ACHN (cell line): ENCODE measurements around the gene ANKRD28.
A peak's percentile ranks its signal among the peaks of the same experiment; 100 is the strongest.
"Not testable (repeated sequence)": the region's sequence is repeated elsewhere in the genome, so short reads cannot be mapped to it uniquely, and the experiment has no call there.

Source experiments
- DNase-seq: peaks from one replicate; pipeline ENCODE4 v3.0.0-alpha.2; 2015
- in situ Hi-C: cut with HindIII; loops from 2 replicates; pipeline ENCODE4 v1.10.0; 2017; ENCODE audit warnings: low sequenced_read_pairs, low pct_ligation_motif_present, low pct_unique_long_range_greater_than_20kb

ANKRD28 gene

DNA sequence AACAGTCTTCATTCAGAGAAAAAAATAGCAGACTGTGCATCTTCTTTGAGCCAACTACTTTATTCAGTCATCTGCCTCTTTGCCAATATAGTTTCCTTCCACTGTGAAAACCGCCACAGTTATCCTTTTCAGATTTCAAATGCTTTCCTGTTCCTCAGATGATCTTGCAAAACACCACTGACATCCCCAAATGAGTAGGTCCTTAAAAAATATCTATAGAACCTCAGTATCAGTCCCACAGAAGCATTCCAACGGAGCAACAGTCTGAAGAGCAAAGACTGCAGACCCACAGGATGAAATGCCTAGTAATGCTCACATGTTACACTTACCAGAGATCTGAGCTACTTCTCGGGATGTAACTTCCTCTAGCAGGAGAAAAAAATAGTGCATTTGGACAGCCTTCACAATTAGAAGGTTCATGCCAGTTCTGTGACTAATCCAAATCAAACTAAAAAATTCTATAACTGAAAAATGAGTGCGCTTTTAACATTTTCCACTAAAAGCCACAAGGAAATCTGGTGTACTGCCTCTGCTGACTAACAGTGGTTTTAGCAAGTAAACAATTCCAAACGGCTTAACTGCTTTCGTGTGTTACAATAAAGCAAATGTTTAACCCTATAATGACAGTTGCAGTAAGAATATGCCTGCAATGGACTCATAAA lies at the start of gene ANKRD28:
Gene ANKRD28, minus strand, starts transcription at position 338 of the 662 bp plus-strand sequence. CDS start 1,458 bp downstream, outside the sequence.
- DNase-seq, result peak; percentile 88
- in situ Hi-C loops, result no loop called here

DNA sequence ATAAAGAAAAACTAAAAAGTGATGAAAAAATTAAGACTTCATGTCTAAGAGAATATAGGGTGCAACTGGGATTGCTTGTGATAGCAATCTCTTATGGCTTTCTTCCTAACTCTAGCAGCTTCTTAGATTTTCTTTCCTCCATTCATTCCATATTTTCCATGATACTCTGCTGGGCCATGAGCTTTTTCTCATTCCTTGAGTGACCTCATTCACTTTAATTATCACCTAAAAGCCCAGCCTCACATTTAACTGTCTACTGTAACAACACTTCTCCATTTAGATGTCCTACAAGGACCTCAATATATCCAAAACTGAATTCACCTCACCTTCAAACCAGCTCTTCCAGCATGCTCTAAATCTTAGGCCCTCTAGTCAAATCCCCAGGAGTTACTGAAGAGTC lies 49.5 kb upstream of the ANKRD28 start:
- in situ Hi-C loops, result no loop called here

DNA sequence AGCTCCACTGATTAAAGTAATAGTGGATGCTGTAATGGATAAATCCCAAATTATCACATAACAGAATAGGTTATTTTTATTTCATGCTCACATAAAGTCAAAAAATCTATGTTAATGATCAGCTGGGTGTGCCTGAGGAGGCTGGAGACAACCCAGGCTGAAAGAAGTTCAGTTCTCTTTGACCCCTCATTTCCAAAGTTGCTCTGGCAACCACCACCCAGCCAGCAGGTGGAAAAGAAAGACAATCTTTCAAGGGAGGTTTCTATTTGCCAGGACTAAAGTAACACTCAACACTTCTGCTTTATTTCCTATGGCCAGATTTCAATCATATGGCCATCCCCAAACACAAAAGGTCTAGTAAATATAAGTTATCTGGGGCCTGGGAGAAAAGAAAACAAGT lies 48.8 kb upstream of the ANKRD28 start:
- in situ Hi-C loops, result no loop called here
- no peak for DNase-seq

More for the DNA sequence above, 49.5 kb upstream of the ANKRD28 start:
- DNase-seq, result no peak

DNA sequence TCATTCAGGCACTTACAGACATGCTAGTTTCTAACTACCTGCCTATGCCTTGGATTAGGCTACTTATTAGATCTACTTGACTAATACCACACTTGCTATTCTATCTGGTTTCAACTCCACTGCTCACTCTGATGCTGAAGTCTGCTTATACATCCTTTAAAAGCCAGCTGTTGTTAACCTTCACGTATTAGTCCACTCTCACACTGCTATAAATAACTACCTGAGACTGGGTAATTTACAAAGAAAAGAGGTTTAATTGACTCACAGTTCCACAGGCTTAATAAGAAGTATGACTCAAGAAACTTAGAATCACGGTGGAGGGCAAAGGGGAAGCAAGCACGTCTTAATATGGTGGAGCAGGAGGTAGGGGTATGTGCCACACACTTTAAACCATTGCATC lies 47.7 kb upstream of the ANKRD28 start:
- no peak for DNase-seq
- in situ Hi-C loops, result no loop called here

DNA sequence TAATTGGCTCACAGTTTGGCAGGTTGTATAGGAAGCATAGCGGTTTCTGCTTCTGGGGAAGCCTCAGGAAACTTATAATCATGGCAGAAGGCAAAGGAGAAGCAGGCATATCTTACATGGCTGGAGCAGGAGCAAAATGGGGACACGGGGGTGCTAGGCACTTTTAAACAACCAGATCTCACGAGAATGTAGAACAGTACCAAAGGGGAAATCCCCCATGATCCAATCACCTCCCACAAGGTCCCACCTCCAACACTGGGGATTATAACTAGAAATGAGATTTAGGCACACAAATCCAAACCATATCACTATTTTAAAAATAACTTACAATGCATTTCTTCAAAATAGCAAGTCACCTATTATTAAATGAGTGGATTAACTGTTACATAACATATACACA lies 47.1 kb upstream of the ANKRD28 start:
- in situ Hi-C loops, result no loop called here
- no peak for DNase-seq

DNA sequence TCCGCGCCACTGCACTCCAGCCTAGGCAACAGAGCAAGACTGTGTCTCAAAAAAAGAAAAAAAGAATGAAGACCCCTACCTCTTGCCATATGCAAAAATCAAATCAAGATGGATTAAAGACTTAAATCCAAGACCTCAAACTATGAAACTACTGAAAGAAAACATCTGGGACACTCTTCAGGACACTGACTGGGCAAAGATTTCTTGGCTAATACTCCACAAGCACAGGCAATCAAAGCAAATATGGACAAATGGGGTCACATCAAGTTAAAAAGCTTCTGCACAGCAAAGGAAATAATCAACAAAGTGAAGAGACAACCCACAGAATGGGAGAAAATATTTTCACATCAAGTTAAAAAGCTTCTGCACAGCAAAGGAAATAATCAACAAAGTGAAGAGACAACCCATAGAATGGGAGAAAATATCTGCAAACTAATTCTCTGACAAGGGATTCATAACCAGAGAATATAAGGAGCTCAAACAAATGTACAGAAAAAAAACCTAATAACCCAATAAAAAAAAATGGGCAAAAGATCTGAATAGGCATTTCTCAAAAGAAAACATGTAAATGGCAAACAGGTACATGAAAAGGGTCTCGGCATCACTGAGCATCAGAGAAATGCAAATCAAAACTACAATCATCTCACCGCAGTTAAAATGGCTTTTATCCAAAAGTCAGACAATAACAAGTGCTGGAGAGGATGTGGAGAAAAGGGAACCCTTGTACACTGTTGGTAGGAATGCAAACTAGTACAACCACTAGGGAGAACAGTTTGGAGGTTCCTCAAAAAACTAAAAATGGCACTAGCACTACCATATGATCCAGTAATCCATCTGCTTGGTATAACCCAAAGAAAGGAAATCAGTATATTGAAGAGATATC lies 43.6 kb upstream of the ANKRD28 start:
- DNase-seq, in situ Hi-C loops: not testable (repeated sequence)

DNA sequence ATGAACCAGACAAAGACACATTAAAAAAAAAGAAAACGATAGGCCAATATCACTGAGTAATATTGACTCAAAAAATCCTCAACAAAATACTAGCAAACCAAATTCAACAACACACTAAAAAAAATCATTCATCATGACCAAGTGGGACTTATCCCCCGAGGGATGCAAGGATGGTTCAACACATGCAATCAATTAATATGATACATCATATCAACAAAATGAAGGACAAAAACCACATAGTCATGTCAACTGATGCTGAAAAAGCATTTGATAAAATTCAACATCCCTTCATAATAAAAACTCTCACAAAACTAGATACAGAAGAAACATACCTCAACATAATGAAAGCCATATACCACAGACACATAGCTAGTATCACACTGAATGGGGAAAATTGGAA lies 41.8 kb upstream of the ANKRD28 start:
- DNase-seq, result no peak
- in situ Hi-C loops, result no loop called here

DNA sequence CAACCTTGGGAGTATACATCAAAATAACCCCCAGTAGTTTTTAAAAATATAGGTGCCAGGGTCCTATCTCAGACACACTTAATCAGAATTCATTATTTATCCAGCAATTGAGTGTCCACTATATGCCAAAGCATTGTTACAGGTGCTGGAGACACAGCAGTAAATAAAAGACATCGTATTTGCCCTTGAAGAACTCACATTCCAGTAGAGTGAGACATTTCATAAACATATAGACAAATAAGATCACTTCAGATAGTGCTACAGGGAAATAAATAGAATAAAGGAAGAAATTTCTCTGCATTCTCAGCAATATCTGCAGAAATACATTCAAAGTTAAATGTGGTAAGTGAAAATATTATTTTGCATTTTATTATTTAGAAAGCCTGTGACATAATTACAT lies 34.1 kb upstream of the ANKRD28 start:
- in situ Hi-C loops, result no loop called here
- DNase-seq, result no peak

DNA sequence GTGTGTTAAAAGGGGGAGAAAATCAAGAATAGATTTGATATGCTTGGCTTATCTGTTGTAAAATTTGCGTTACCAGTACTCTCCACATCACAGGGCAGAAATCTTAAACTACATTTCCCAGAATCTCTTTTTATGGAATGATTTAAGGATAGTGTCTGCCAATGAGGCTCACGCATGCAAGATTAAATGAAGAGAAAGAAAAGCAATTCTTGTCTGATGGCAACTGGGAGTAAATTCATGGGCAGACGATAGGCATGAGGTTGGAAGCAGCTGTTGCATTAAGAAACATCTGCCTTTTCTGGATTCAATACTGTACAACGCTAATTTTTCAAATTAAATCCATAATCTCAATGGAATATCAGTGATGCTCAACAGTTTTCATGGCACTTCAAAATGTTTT lies 27.2 kb upstream of the ANKRD28 start:
- in situ Hi-C loops, result no loop called here
- no peak for DNase-seq

DNA sequence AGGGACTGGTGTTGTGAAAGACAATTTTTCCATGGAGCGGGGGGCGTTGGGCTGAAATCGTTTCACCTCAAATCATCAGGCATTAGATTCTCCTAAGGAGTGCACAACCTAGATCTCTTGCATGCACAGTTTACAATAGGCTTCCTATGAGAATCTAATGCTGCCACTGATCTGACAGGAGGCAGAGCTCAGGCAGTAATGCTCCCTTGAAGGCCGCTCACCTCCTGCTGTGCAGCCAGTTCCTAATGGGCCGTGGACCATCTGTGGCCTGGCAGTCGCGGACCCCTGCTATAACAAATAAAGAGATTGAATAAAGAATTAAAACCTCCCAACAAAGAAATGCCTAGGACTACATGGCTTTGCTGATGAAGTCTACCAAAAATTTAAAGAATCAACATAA lies 25.3 kb upstream of the ANKRD28 start:
- no peak for DNase-seq
- in situ Hi-C loops, result no loop called here

DNA sequence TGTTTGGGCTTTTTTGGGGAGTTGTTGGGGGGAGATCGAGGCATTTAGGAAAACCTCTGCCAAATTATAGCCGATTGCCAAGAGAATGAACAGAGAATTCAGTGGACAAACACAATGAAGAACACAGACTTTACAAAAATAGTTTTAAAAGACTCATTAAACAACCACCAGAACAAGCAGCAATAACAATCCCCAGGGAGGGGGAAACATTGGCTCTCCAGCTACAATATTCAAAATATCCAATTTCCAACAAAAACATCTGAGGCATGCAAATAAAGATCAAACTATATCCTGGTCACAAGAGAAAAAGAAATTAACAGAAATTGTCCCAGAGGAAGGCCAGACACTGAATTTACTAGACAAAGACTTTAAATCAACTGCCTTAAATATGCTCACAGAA lies 24.5 kb upstream of the ANKRD28 start:
- in situ Hi-C loops, result no loop called here
- DNase-seq, result no peak

DNA sequence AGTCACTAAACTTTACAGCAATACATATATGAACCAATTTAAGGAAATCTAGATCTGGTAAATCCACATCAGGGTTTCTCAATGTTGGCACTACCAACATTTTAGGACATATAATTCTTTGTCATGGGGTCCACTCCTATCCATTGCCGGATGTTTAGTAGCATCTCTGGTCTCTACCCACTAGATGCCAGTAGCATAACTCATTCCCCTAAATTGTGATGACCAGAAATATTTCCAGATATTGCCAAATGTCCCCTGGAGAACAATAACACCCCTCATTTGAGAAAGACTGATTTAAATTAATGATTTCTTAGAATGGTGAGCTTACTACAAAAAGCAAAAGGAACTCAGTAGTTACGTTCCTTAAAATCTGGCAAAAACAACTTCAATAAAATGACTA lies 23.1 kb upstream of the ANKRD28 start:
- no peak for DNase-seq
- in situ Hi-C loops, result no loop called here

DNA sequence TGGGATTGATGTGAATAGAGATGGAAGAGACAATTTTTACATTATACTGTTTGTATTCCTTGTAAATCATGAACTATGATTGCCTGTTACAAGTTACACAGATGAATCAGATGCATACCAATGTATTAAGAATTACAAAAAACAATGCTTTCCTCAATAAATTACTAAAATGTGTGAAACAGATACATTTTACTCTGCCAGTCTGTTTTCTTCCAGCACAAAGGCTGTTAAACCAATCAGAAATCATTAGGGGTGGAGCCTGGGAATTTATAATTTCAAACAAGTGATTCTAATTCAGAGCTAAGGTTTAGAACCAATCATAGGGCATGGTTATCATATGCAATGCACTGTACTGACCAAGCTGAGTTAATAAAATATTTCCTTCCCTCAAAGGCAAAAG lies 21.8 kb upstream of the ANKRD28 start:
- in situ Hi-C loops, result no loop called here
- no peak for DNase-seq

DNA sequence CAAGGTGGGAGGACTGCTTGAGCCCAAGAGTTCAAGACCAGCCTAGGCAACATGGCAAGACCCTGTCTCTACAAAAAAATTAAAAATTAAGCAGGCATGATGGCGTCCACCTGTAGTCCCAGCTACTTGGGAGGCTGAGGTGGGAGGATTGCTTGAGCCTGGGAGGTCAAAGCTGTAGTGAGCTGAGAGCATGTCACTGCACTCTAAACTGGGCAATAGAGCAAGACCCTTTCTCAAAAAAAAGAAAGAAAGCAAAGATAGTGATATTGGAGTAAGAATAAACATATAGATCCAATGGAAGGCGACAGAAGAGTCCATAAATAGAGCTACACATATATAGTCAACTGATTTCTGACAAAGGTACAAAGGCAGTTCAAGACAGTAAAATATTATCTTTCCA lies 21.3 kb upstream of the ANKRD28 start:
- no peak for DNase-seq
- in situ Hi-C loops, result no loop called here

DNA sequence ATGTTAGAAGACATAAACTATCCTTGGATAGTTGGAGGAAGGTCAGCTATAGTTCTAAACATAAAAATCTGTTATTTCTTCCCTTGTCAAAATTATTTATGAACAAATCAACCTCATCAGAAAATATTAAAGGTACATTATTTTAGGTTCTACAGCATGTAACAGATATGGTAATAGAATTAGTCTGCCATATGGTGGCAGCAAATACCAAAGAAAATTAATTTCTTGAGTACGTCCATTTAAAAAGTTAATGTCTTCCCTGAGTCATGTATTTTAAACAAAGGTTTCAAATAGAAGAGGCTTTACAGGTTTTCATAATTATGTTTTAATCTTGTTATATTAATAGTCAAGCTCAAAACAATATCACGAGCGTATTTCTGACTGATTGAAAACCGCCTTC lies 17.9 kb upstream of the ANKRD28 start:
- DNase-seq, result peak; percentile 63
- in situ Hi-C loops, result no loop called here

DNA sequence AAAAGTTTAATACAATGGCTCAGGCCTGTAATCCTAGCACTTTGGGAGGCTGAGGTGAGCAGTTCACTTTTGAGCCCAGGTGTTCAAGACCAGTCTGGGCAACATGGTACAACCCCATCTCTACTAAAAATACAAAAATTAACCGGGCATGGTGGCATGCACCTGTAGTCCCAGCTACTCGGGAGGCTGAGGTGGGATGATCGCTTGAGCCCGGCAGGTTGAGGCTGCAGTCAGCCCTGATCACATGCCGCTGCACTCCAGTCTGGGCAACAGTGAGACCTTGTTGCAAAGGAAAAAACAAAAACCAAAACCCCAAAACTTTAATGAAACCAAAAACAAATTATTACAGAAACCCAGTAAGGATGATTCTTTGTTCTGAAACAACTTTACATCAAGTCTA lies 15.3 kb upstream of the ANKRD28 start:
- DNase-seq, in situ Hi-C loops: not testable (repeated sequence)

DNA sequence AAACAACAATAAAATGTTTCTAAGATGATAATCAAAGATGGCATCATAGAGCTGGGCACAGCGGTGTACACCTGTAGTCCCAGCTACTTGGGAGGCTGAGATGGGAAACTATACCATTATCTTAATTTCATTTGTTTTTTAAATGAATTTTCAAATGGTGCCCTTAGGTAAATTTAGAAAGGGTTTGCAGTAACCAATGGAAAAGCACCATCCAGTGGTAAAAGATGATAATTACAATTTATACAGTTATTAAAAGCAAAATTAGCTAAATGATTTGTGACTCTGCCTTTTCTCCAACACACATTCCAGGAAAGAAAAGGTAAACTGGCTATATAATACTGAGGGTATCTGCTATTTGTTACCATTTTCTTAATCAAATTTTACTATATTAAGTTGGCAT lies 14.4 kb upstream of the ANKRD28 start:
- DNase-seq, result peak; percentile 32
- in situ Hi-C loops, result no loop called here

DNA sequence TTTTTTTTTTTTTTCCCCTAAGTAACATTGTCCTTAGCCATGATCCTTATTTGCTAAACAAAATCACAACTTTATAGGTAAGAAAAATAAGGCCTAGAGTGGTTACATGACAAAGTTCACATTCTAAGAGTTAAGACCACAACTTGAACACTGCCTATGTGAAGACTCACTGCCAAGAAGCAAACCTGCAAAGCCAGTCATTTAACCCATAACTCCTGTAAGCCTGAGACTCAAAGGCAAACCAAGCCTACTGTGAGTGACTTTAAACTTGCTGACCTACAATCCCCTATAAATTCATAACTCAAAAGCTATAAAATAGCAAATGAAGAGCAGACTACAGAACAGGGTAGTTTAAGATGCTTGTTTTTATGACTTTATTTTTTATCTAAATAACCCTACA lies 12.9 kb upstream of the ANKRD28 start:
- DNase-seq, result no peak
- in situ Hi-C loops, result no loop called here

DNA sequence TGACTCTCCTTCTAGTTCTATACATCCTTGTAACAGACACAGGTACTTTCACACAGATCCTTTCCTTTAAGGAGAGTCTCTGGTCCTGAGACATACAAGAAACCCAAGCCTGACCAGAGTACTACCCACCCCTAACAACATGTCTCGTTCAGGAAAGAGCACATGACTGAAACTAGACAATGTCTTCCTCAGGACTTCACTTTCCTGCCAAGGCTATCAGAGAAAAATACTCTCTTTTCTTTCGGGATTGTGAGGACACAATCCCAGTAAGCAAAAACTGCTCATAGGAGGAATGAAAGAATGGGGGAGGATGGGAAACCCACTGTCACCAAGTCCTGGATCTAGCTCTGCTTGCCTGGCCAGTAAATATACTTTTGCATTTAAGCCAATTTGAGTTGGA lies 11.5 kb upstream of the ANKRD28 start:
- in situ Hi-C loops, result no loop called here
- DNase-seq, result no peak

DNA sequence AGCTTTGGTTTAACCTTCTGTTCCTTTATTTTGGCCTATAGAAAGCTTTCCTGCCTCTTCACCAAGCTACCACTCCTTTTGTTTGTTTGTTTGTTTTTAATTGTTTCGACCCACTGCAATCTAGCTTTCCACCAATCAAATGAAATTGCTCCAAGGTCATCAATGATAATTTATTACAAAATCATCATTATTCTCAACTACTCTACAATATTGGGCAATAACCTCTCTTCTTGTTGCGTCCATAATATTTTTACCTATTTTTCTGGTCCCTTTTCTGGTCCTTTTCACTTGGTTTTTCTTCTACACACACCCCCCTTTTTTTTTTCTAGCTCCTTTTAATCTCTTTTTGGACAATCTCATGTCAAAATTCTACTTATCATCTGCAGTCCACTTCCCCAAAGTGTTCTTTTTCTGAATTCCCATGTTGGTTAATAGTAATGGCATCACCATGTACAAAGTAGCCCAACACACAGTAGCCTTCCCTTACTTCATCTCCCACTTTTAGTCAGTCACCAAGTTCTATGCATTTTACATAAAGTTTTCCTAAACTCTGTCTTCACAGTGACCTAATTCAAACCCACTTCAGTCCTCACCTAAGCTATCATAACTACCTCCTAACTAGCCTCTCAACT lies 11.0 kb upstream of the ANKRD28 start:
- in situ Hi-C loops, result no loop called here
- no peak for DNase-seq
